SH-SY5Y (cell line): ENCODE measurements around the gene PHKA1.

ENCODE experiments used
- GATA2 ChIP-seq: IDR thresholded peaks from 2 replicates; pipeline ENCODE4 v1.6.1; 2011; ENCODE audit warnings: mild to moderate bottlenecking, low read depth, low read length
- GATA3 ChIP-seq: IDR thresholded peaks from 2 replicates; pipeline ENCODE4 v1.6.1; 2011; ENCODE audit warnings: low read depth, mild to moderate bottlenecking, low read length, moderate library complexity

- no peak for TF ChIP-seq GATA3
- TF ChIP-seq GATA2 = no peak
These were observed 9.0 kb downstream of the PHKA1 start for GRCh38 chrX:72705111-72705510.
